ENCODE data around the gene MYO1D. TPM values are rescaled to one million over a fixed set of nuclear protein-coding genes. Genes with fewer than 3 reads are reported as not detected.

Gene MYO1D
- total and polyA plus RNA-seq, 2 donors (not counting 3 experiments of a cell fraction or from before 2014, with no cell fraction given) = 37.8 to 85.5 TPM

- DNase-seq (ENCODE audit: low read depth, low spot score) = no peak
- POLR2A ChIA-PET = no interaction called here
- TF ChIP-seq FOS (IDR thresholded peaks at IDR 0.05; ENCODE audit: borderline replicate concordance, insufficient read depth, low read length) = no peak
- no peak for TF ChIP-seq GATA2 (IDR thresholded peaks at IDR 0.05; ENCODE audit: insufficient read depth, insufficient read length, low read depth, low read length)
- no peak for TF ChIP-seq POLR2A (IDR thresholded peaks at IDR 0.05; ENCODE audit: low read depth, low read length)
- no peak for TF ChIP-seq CTCF (IDR thresholded peaks at IDR 0.05; ENCODE audit: extremely low read depth in 1 of 2, insufficient read depth in 1 of 2, low read depth in 1 of 2, low read length in 2 of 2)
- TF ChIP-seq JUN (IDR thresholded peaks at IDR 0.05; ENCODE audit: borderline replicate concordance, insufficient read depth, insufficient read length, low read depth) = no peak
- no peak for TF ChIP-seq POLR2AphosphoS5 (IDR thresholded peaks at IDR 0.05; ENCODE audit: insufficient read depth, low read depth, low read length)
- no peak for TF ChIP-seq MAX (IDR thresholded peaks at IDR 0.05; ENCODE audit: insufficient read depth, insufficient read length)
- no peak for TF ChIP-seq EZH2 (IDR thresholded peaks at IDR 0.05; ENCODE audit: borderline replicate concordance, low read depth, low read length, severe bottlenecking)
- TF ChIP-seq MYC (IDR thresholded peaks at IDR 0.05; ENCODE audit: low read depth, low read length) = no peak
- Histone ChIP-seq H3K27ac (ENCODE audit: insufficient read depth, low read depth, low read length) (no peak overlapping the region), H2AFZ (ENCODE audit: low read depth, low read length) (no peak overlapping the region), H3K9me1 (replicated peaks; ENCODE audit: control insufficient read depth, extremely low read depth, insufficient read depth, low read length) (no peaks in the 10 kb centered on the region), H3K4me3 (replicated peaks in 1 of 3; ENCODE audit: insufficient read depth in 1 of 3, low read depth in 1 of 3, low read length in 3 of 3) (no peak overlapping the region), H3K9me3 (replicated peaks; ENCODE audit: control insufficient read depth, insufficient read depth, low read length) (no peaks in the 10 kb centered on the region), H3K4me2 (ENCODE audit: insufficient read depth, low read length) (no peak overlapping the region), H3K27me3 (ENCODE audit: control insufficient read depth in 2 of 2, insufficient read depth in 2 of 2, low read length in 2 of 2) (no peaks in the 10 kb centered on the region), H3K9ac (replicated peaks; ENCODE audit: extremely low read depth, insufficient read depth, low read length) (no peak overlapping the region), H4K20me1 (replicated peaks; ENCODE audit: control insufficient read depth, extremely low read depth, insufficient read depth, low read length) (no peaks in the 10 kb centered on the region), H3K79me2 (ENCODE audit: control insufficient read depth, insufficient read depth, low read length) (no peaks in the 10 kb centered on the region), H3K36me3 (ENCODE audit: control insufficient read depth in 2 of 2, extremely low read depth in 1 of 2, insufficient read depth in 2 of 2, low read length in 2 of 2) (peaks cover 1 to 5% of the 10 kb centered on the region in 2 experiments), H3K4me1 (ENCODE audit: control insufficient read depth, extremely low read depth, insufficient read depth, low read length) (no peaks in the 10 kb centered on the region)
- intact Hi-C loops (cut with micrococcal nuclease) (loop anchor here (5.0 kb wide), 1 partner anchor 337 kb away; no protein-coding TSS in a partner anchor), dilution Hi-C loops (cut with MboI; ENCODE audit: extremely low pct_ligation_motif_present, low sequenced_read_pairs) (no loop called here)
- CTCF ChIA-PET = interaction anchor here (1.2 to 1.5 kb wide), 3 partner anchors 14 to 337 kb away, joined by 3 to 6 read pairs (median 4); no protein-coding TSS in a partner anchor
- FAIRE-seq = no peak
- no TSS peak for BruUV-seq (replicated peaks)
Measured at GRCh38 chr17:32660496-32660985, 216.4 kb downstream of the MYO1D start.
